Measurements from ENCODE around the gene CDKN2AIPNL.

Gene CDKN2AIPNL

DNA sequence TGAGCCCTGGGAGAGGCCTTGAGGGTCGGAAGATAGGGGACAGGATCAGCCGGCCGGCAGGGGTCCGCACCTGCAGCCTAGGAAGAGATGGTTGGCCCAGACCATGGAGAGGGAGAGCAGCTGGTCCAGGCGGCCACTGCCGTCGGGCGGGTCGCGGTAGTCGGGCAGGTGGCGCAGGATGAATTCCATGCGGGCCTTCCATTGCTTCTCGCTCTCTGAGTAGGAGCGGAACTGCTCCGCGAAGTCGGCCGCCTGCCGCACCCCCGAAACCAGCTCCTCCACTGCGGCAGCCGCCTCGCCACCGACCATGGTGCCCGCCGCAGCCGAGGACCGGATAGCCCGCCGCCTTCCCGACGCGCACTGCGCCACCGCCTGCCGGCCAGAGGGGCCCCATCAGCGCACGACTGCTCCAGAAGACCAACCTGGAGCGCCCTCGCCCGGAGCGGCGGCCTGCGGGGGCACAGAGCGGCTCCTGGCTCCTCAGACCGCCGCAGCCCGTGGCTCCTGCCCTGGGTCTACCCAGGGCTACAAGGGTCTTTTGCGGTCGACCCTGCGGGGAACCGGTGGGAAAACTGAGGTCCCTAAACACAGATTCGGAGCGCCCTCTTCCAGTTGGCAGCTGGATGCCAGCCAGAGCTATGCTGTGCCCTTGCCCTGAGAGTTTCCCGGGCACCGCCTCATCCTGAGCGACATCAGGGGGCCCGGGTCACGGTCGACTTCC, at the start of gene CDKN2AIPNL:
Gene CDKN2AIPNL (minus strand): TSS at position 336 of the 721 bp plus-strand sequence. CDS start 27 bp downstream, at position 309.
- H3K4me3 ChIP-seq (ENCODE audit: low read length), result peak within 1 kb of the TSS; percentile 95
- H3K27me3 ChIP-seq (replicated peaks; ENCODE audit: control insufficient read depth, insufficient read depth, low read length), result no peaks in the 10 kb centered on the region
- no peaks in the 10 kb centered on the region for H3K9me3 ChIP-seq (ENCODE audit: control insufficient read depth, low read length)
- H3K4me1 ChIP-seq (ENCODE audit: control insufficient read depth, insufficient read depth, low read length), result peaks cover 14% of the 10 kb centered on the region
- H3K9ac ChIP-seq (ENCODE audit: low read length), result peak within 1 kb of the TSS; percentile 91
- H3K36me3 ChIP-seq (ENCODE audit: control insufficient read depth, insufficient read depth, low read length, severe bottlenecking), result no peaks in the 10 kb centered on the region
- DNase-seq (ENCODE audit: low read depth), result peak; percentile 95

DNA sequence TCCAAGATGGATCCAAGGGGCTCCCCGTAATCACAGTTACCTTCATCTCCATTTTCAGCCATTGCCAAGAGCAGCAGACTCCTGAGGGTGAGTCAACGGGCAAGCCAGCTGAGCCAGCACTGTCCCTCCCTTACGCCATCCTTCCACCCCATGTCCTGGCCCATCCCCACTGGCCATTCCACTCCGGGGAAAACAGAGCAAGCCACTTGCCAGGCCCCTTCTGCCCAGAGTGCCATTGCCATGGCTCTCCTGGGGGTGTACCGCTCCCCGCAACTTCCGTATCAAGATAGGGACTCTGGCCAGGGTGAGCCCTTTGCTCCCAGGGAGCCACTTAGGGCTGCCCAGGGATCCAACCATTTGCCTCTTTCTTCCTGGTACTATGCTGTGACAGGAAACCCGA, 48.9 kb upstream of the CDKN2AIPNL start:
- Histone ChIP-seq H3K9me3 (ENCODE audit: control insufficient read depth, low read length) (no peaks in the 10 kb centered on the region), H3K9ac (ENCODE audit: low read length) (no peak overlapping the region), H3K4me3 (ENCODE audit: low read length) (no peak overlapping the region), H3K4me1 (ENCODE audit: control insufficient read depth, insufficient read depth, low read length) (peaks cover 24% of the 10 kb centered on the region), H3K36me3 (ENCODE audit: control insufficient read depth, insufficient read depth, low read length, severe bottlenecking) (no peaks in the 10 kb centered on the region), H3K27me3 (replicated peaks; ENCODE audit: control insufficient read depth, insufficient read depth, low read length) (no peaks in the 10 kb centered on the region)
- no peak for DNase-seq (ENCODE audit: low read depth)

DNA sequence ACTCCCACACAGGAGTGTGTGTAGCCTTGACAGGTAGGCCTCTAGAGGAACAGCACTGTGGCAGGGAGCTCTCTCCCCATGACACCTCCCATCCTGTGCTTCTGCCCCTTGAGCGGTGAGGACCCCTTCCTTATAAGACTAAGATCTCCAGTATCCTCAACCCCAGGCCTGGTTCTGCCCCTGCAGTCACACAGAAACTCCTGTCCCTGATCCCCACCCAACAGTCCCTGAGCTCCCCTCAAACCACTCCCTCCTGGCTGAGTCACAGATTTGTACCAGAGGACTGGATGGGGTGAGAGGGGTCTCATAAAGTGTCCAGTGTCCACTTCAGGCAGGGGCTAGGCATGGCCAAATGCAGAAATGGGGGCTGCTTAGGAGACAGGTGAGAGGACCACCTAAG, 47.8 kb upstream of the CDKN2AIPNL start:
- no peaks in the 10 kb centered on the region for H3K27me3 ChIP-seq (replicated peaks; ENCODE audit: control insufficient read depth, insufficient read depth, low read length)
- no peak overlapping the region for H3K9ac ChIP-seq (ENCODE audit: low read length)
- H3K36me3 ChIP-seq (ENCODE audit: control insufficient read depth, insufficient read depth, low read length, severe bottlenecking), result no peaks in the 10 kb centered on the region
- DNase-seq (ENCODE audit: low read depth), result no peak
- H3K4me1 ChIP-seq (ENCODE audit: control insufficient read depth, insufficient read depth, low read length), result peaks cover 16% of the 10 kb centered on the region
- no peak overlapping the region for H3K4me3 ChIP-seq (ENCODE audit: low read length)
- no peaks in the 10 kb centered on the region for H3K9me3 ChIP-seq (ENCODE audit: control insufficient read depth, low read length)

GRCh38 chr5:134459010-134459403, 47.3 kb upstream of the CDKN2AIPNL start:
- H3K9ac ChIP-seq (ENCODE audit: low read length), result no peak overlapping the region
- H3K36me3 ChIP-seq (ENCODE audit: control insufficient read depth, insufficient read depth, low read length, severe bottlenecking), result no peaks in the 10 kb centered on the region
- no peak for DNase-seq (ENCODE audit: low read depth)
- H3K4me1 ChIP-seq (ENCODE audit: control insufficient read depth, insufficient read depth, low read length), result peaks cover 16% of the 10 kb centered on the region
- no peaks in the 10 kb centered on the region for H3K9me3 ChIP-seq (ENCODE audit: control insufficient read depth, low read length)
- H3K4me3 ChIP-seq (ENCODE audit: low read length), result no peak overlapping the region
- H3K27me3 ChIP-seq (replicated peaks; ENCODE audit: control insufficient read depth, insufficient read depth, low read length), result no peaks in the 10 kb centered on the region

DNA sequence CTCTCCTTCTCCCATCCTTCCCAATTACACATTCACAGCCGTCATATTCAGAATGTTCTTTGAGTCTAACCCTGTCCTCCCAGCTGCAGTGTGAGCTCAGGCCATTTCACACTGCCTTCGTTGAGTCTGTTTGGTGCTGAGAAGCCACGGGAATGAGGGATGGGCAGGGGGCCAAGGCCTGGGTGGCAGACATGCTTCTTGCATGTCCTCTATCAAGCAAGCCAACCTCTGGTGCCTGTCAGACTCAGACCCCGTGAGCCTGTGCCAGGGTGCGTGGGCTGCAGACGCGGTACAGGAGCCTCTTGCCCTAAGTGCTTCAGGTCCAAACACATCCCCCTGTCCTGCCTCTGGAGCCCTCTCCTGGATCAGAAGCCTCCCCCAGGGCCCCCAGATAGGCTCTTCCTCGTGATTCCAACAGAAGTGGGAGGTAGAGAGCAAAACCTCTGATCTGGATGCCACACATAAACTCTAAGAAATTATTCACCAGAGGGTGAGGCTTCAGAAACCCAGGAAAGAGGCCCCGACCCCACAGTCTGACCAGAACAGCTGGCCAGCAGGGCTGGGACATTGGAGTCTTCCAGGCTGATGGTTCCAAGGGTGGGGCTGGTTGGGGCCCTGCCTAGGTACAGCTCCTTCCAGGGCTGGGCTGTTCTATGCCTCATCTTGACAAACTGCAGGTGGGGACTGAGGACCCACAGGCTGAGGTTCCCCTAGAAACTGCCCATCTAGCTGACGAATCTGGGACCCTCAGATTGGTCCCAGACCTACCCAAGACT, 46.7 kb upstream of the CDKN2AIPNL start:
- H3K4me1 ChIP-seq (ENCODE audit: control insufficient read depth, insufficient read depth, low read length), result peaks cover 16% of the 10 kb centered on the region
- no peak overlapping the region for H3K9ac ChIP-seq (ENCODE audit: low read length)
- no peaks in the 10 kb centered on the region for H3K36me3 ChIP-seq (ENCODE audit: control insufficient read depth, insufficient read depth, low read length, severe bottlenecking)
- peak; percentile 32 for DNase-seq (ENCODE audit: low read depth)
- H3K27me3 ChIP-seq (replicated peaks; ENCODE audit: control insufficient read depth, insufficient read depth, low read length), result no peaks in the 10 kb centered on the region
- no peak overlapping the region for H3K4me3 ChIP-seq (ENCODE audit: low read length)
- no peaks in the 10 kb centered on the region for H3K9me3 ChIP-seq (ENCODE audit: control insufficient read depth, low read length)

DNA sequence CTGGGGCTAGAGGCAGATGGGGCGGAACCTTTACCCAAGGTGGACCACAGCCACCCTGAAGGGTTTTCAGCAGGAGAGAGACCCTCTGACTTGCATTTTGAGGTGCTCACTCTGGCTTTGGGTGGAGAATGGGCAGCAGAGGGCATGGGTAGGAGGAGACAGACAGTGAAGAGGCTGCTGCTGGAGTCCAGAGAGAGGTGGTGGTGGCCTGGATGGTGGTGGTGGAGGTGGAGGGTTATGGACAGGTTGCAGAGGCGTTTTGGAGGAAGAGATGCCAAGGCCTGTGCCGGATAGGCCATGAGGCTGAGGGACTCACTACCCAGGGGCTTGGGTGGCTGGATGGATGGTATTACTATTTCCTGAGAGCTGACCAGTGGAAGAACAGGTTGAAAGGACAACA, 46.1 kb upstream of the CDKN2AIPNL start:
- H3K9ac ChIP-seq (ENCODE audit: low read length), result no peak overlapping the region
- no peaks in the 10 kb centered on the region for H3K27me3 ChIP-seq (replicated peaks; ENCODE audit: control insufficient read depth, insufficient read depth, low read length)
- no peak for DNase-seq (ENCODE audit: low read depth)
- peaks cover 17% of the 10 kb centered on the region for H3K4me1 ChIP-seq (ENCODE audit: control insufficient read depth, insufficient read depth, low read length)
- H3K36me3 ChIP-seq (ENCODE audit: control insufficient read depth, insufficient read depth, low read length, severe bottlenecking), result no peaks in the 10 kb centered on the region
- H3K4me3 ChIP-seq (ENCODE audit: low read length), result no peak overlapping the region
- no peaks in the 10 kb centered on the region for H3K9me3 ChIP-seq (ENCODE audit: control insufficient read depth, low read length)

GRCh38 chr5:134456825-134457224, 45.1 kb upstream of the CDKN2AIPNL start:
- no peaks in the 10 kb centered on the region for H3K9me3 ChIP-seq (ENCODE audit: control insufficient read depth, low read length)
- H3K36me3 ChIP-seq (ENCODE audit: control insufficient read depth, insufficient read depth, low read length, severe bottlenecking), result no peaks in the 10 kb centered on the region
- H3K9ac ChIP-seq (ENCODE audit: low read length), result no peak overlapping the region
- no peaks in the 10 kb centered on the region for H3K27me3 ChIP-seq (replicated peaks; ENCODE audit: control insufficient read depth, insufficient read depth, low read length)
- H3K4me1 ChIP-seq (ENCODE audit: control insufficient read depth, insufficient read depth, low read length), result peaks cover 26% of the 10 kb centered on the region
- no peak overlapping the region for H3K4me3 ChIP-seq (ENCODE audit: low read length)
- DNase-seq (ENCODE audit: low read depth), result no peak

DNA sequence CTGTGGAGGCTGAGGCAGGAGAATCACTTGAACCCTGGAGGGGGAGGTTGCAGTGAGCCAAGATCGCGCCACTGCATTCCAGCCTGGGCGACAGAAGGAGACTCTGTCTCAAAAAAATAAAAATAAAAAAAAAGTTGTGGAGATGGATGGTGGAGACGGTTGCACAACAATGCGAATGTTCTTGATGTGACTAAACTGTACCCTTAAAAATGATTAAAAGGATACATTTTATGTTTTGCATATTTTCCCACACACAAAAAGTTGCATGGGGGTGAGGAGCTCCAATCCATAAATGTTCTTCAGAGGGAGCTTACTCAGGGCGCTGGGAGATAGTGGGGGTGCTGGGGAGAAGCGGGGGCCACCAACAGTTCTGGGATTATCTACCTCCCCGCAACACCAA, 43.8 kb upstream of the CDKN2AIPNL start:
- Histone ChIP-seq H3K9ac (ENCODE audit: low read length) (no peak overlapping the region), H3K4me1 (ENCODE audit: control insufficient read depth, insufficient read depth, low read length) (peaks cover 34% of the 10 kb centered on the region), H3K4me3 (ENCODE audit: low read length) (no peak overlapping the region), H3K9me3 (ENCODE audit: control insufficient read depth, low read length) (no peaks in the 10 kb centered on the region), H3K36me3 (ENCODE audit: control insufficient read depth, insufficient read depth, low read length, severe bottlenecking) (no peaks in the 10 kb centered on the region), H3K27me3 (replicated peaks; ENCODE audit: control insufficient read depth, insufficient read depth, low read length) (no peaks in the 10 kb centered on the region)
- DNase-seq (ENCODE audit: low read depth), result no peak

DNA sequence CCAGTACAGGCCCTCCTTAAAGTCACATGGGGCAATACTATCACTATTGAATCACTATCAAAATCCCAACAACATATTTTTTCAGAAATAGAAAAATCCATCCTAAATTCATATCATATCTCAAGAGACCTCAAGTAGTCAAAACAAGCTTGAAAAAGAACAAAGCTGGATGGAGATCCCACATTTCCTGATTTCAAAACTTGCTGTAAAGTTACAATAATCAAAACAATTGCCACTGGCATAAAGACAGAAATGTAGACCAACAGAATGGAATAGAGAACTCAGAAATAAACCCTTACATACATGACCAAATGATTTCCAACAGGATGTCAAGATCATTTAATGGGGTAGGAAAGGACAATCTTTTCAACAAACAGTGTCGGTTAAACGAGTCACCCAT, 41.3 kb upstream of the CDKN2AIPNL start:
- Histone ChIP-seq H3K9ac (ENCODE audit: low read length) (no peak overlapping the region), H3K4me3 (ENCODE audit: low read length) (no peak overlapping the region), H3K36me3 (ENCODE audit: control insufficient read depth, insufficient read depth, low read length, severe bottlenecking) (no peaks in the 10 kb centered on the region), H3K9me3 (ENCODE audit: control insufficient read depth, low read length) (no peaks in the 10 kb centered on the region), H3K4me1 (ENCODE audit: control insufficient read depth, insufficient read depth, low read length) (peaks cover 21% of the 10 kb centered on the region), H3K27me3 (replicated peaks; ENCODE audit: control insufficient read depth, insufficient read depth, low read length) (no peaks in the 10 kb centered on the region)
- DNase-seq (ENCODE audit: low read depth), result peak; percentile 44

DNA sequence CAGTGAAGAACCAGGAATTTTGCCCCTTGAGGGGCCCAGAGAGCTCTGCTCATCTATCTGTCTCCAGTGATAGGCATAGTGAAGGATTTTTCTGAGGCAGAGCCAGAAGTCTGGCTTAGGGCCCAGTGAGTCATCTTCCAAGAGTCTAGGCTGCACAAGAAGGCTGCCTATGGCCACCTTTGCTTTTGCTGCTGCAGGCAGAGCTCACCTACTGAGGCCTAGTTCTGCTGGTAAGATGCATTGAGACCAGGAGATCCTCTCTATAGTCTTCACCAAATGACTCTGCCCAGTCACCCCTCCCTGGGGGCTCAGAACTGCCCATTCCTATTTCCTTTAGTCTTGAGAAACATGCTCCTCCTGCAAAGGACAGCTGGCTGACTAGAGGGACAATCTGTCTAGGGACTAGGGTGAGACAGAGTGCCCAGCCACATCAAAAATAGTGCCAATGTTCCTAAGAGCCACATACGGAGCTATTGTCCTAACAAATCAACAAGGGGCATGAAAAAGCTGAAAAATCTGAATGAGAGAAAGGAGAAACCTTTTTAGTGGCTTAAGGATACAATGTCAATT, 40.3 kb upstream of the CDKN2AIPNL start:
- no peaks in the 10 kb centered on the region for H3K27me3 ChIP-seq (replicated peaks; ENCODE audit: control insufficient read depth, insufficient read depth, low read length)
- no peak overlapping the region for H3K4me3 ChIP-seq (ENCODE audit: low read length)
- H3K9me3 ChIP-seq (ENCODE audit: control insufficient read depth, low read length), result no peaks in the 10 kb centered on the region
- peak; percentile 88 for DNase-seq (ENCODE audit: low read depth)
- peaks cover 18% of the 10 kb centered on the region for H3K4me1 ChIP-seq (ENCODE audit: control insufficient read depth, insufficient read depth, low read length)
- H3K36me3 ChIP-seq (ENCODE audit: control insufficient read depth, insufficient read depth, low read length, severe bottlenecking), result no peaks in the 10 kb centered on the region
- H3K9ac ChIP-seq (ENCODE audit: low read length), result peak overlapping the region; percentile 0

- no peaks in the 10 kb centered on the region for H3K27me3 ChIP-seq (replicated peaks; ENCODE audit: control insufficient read depth, insufficient read depth, low read length)
- no peak overlapping the region for H3K4me3 ChIP-seq (ENCODE audit: low read length)
- H3K9me3 ChIP-seq (ENCODE audit: control insufficient read depth, low read length), result no peaks in the 10 kb centered on the region
- H3K36me3 ChIP-seq (ENCODE audit: control insufficient read depth, insufficient read depth, low read length, severe bottlenecking), result no peaks in the 10 kb centered on the region
- H3K4me1 ChIP-seq (ENCODE audit: control insufficient read depth, insufficient read depth, low read length), result peaks cover 21% of the 10 kb centered on the region
- H3K9ac ChIP-seq (ENCODE audit: low read length), result no peak overlapping the region
- DNase-seq (ENCODE audit: low read depth), result no peak
These were observed 39.7 kb upstream of the CDKN2AIPNL start for GRCh38 chr5:134451225-134451935.
